ENCODE results near the gene ARHGEF11.

Gene ARHGEF11

DNA sequence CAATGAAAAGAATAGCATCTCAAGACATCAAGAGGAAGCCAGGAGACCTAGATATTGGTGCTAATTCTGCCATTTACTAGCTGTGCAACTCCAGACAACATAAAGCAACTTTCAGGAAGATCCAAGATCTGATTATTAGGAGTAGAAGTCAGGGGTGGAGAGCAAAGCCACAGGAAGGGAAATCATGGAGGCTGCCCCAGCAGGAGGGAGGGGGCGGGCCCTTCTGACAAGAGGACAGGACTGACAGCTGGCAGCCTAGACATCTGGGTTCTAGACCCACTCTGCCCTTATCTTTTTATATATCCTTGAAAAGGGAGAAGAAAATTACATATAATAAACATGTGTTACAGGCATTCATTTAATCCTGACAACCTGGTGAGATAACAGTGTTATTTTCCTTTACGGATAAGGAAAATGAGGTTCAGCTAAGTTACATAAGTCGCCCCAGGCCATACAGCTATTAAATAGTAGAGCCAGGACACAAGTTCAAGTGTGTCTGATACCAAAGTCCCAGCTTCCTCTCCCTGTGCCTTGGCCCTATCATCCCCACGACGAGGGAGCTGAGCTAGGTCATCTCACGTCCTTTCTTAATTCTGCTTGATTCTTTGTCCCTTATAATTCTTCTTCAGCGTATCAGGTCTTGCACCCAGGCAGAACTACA, 46.6 kb downstream of the ARHGEF11 start:
- WGBS, 2 donors (ENCODE audit: extremely low coverage in 2 of 2, insufficient read length in 2 of 2, insufficient replicate concordance in 1 of 2) = no CpG with 5 or more reads among the region's 7 CpGs

GRCh38 chr1:156998301-156998700, 47.2 kb downstream of the ARHGEF11 start:
- H4K91ac ChIP-seq (ENCODE audit: low read depth, low read length, poor library complexity) = no peak overlapping the region
- no peaks in the 10 kb centered on the region for H3K27me3 ChIP-seq (ENCODE audit: control insufficient read depth in 3 of 3, insufficient read depth in 3 of 3, low read depth in 1 of 3, low read length in 3 of 3)
- no peak overlapping the region for H2AFZ ChIP-seq (ENCODE audit: low read length)
- no CpG with 5 or more reads among the region's 3 CpGs for WGBS, 2 donors (ENCODE audit: extremely low coverage in 2 of 2, insufficient read length in 2 of 2, insufficient replicate concordance in 1 of 2)
- H3K79me1 ChIP-seq (ENCODE audit: low read depth, low read length) = peaks cover 14% of the 10 kb centered on the region
- no peak overlapping the region for H3K4ac ChIP-seq (ENCODE audit: low read length)
- no peak overlapping the region for H3K14ac ChIP-seq (ENCODE audit: low read length)
- H3K36me3 ChIP-seq (replicated peaks in 1 of 2; ENCODE audit: control insufficient read depth in 2 of 2, insufficient read depth in 2 of 2, low read length in 2 of 2) = peaks cover 0 to 2% of the 10 kb centered on the region in 2 donors
- no peak overlapping the region for H3K27ac ChIP-seq (replicated peaks; ENCODE audit: low read length)
- H2BK120ac ChIP-seq (ENCODE audit: low read depth, low read length) = no peak overlapping the region
- H4K8ac ChIP-seq (ENCODE audit: low read depth, low read length) = no peak overlapping the region
- H2AK5ac ChIP-seq (ENCODE audit: low read depth, low read length) = no peak overlapping the region
- no peak overlapping the region for H3K23ac ChIP-seq (ENCODE audit: low read depth, low read length, poor library complexity)
- H3K4me3 ChIP-seq (ENCODE audit: low read length in 2 of 2) = no peak overlapping the region
- no peak overlapping the region for H3K4me2 ChIP-seq (ENCODE audit: insufficient read depth, low read length, poor library complexity, severe bottlenecking)
- H3K4me1 ChIP-seq (ENCODE audit: control insufficient read depth in 2 of 2, insufficient read depth in 1 of 2, low read depth in 1 of 2, low read length in 2 of 2) = peaks cover 0 to 2% of the 10 kb centered on the region in 2 donors
- no peak overlapping the region for H3K18ac ChIP-seq (ENCODE audit: low read length)
- H2BK5ac ChIP-seq (ENCODE audit: low read length) = no peak overlapping the region
- H3K9ac ChIP-seq (ENCODE audit: low read depth, low read length, poor library complexity) = no peak overlapping the region
- H2BK12ac ChIP-seq (ENCODE audit: low read length) = no peak overlapping the region
- no peaks in the 10 kb centered on the region for H3K9me3 ChIP-seq (replicated peaks in 1 of 2; ENCODE audit: control insufficient read depth in 2 of 2, insufficient read depth in 1 of 2, low read depth in 1 of 2, low read length in 2 of 2)
- no peak for DNase-seq (ENCODE audit: low spot score)
- no peak overlapping the region for H2BK15ac ChIP-seq (ENCODE audit: low read length)

More for the DNA sequence above, 46.6 kb downstream of the ARHGEF11 start:
- Histone ChIP-seq H3K27me3 (ENCODE audit: control insufficient read depth in 3 of 3, insufficient read depth in 3 of 3, low read depth in 1 of 3, low read length in 3 of 3) (no peaks in the 10 kb centered on the region), H3K4ac (ENCODE audit: low read length) (no peak overlapping the region), H4K8ac (ENCODE audit: low read depth, low read length) (no peak overlapping the region), H2BK120ac (ENCODE audit: low read depth, low read length) (no peak overlapping the region), H3K79me1 (ENCODE audit: low read depth, low read length) (peaks cover 12% of the 10 kb centered on the region), H3K14ac (ENCODE audit: low read length) (no peak overlapping the region), H3K27ac (replicated peaks; ENCODE audit: low read length) (no peak overlapping the region), H3K23ac (ENCODE audit: low read depth, low read length, poor library complexity) (no peak overlapping the region), H3K9me3 (replicated peaks in 1 of 2; ENCODE audit: control insufficient read depth in 2 of 2, insufficient read depth in 1 of 2, low read depth in 1 of 2, low read length in 2 of 2) (no peaks in the 10 kb centered on the region), H3K9ac (ENCODE audit: low read depth, low read length, poor library complexity) (no peak overlapping the region), H3K4me1 (ENCODE audit: control insufficient read depth in 2 of 2, insufficient read depth in 1 of 2, low read depth in 1 of 2, low read length in 2 of 2) (peaks cover 2 to 3% of the 10 kb centered on the region in 2 donors), H3K4me3 (ENCODE audit: low read length in 2 of 2) (no peak overlapping the region), H4K91ac (ENCODE audit: low read depth, low read length, poor library complexity) (no peak overlapping the region), H3K18ac (ENCODE audit: low read length) (no peak overlapping the region), H2BK12ac (ENCODE audit: low read length) (no peak overlapping the region), H2BK15ac (ENCODE audit: low read length) (no peak overlapping the region), H2AK5ac (ENCODE audit: low read depth, low read length) (no peak overlapping the region), H3K36me3 (replicated peaks in 1 of 2; ENCODE audit: control insufficient read depth in 2 of 2, insufficient read depth in 2 of 2, low read length in 2 of 2) (no peaks in the 10 kb centered on the region), H2BK5ac (ENCODE audit: low read length) (no peak overlapping the region), H2AFZ (ENCODE audit: low read length) (no peak overlapping the region), H3K4me2 (ENCODE audit: insufficient read depth, low read length, poor library complexity, severe bottlenecking) (no peak overlapping the region)
- no peak for DNase-seq (ENCODE audit: low spot score)

DNA sequence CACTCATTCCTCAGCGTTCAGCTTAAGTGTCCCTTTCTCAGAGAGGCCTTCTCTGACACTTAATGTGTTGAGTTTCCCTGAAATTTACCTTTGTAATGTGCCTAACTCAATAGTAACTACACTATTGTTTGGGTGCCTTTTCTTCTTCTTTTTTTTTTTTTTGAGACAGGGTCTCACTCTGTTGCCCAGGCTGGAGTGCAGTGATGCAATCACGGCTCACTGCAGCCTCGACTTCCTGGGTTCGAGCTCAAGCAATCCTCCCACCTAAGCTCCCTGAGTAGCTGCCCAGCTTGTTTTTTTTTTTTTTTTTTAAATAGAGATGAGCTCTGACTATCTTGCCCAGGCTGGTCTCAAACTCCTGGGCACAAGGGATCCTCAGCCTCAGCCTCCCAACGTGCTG, 50.1 kb downstream of the ARHGEF11 start:
- Histone ChIP-seq H3K9me3 (replicated peaks in 1 of 2; ENCODE audit: control insufficient read depth in 2 of 2, insufficient read depth in 1 of 2, low read depth in 1 of 2, low read length in 2 of 2) (no peaks in the 10 kb centered on the region), H3K79me1 (ENCODE audit: low read depth, low read length) (peaks cover 7% of the 10 kb centered on the region), H3K36me3 (replicated peaks in 1 of 2; ENCODE audit: control insufficient read depth in 2 of 2, insufficient read depth in 2 of 2, low read length in 2 of 2) (peaks cover 2 to 12% of the 10 kb centered on the region in 2 donors), H3K4me2 (ENCODE audit: insufficient read depth, low read length, poor library complexity, severe bottlenecking) (no peak overlapping the region), H3K4me1 (ENCODE audit: control insufficient read depth in 2 of 2, insufficient read depth in 1 of 2, low read depth in 1 of 2, low read length in 2 of 2) (peaks cover 3 to 4% of the 10 kb centered on the region in 2 donors), H2BK12ac (ENCODE audit: low read length) (no peak overlapping the region), H3K27ac (replicated peaks; ENCODE audit: low read length) (no peak overlapping the region), H3K9ac (ENCODE audit: low read depth, low read length, poor library complexity) (no peak overlapping the region), H2AFZ (ENCODE audit: low read length) (no peak overlapping the region), H2BK15ac (ENCODE audit: low read length) (no peak overlapping the region), H2BK120ac (ENCODE audit: low read depth, low read length) (no peak overlapping the region), H4K91ac (ENCODE audit: low read depth, low read length, poor library complexity) (no peak overlapping the region), H3K4me3 (ENCODE audit: low read length in 2 of 2) (no peak overlapping the region), H2AK5ac (ENCODE audit: low read depth, low read length) (no peak overlapping the region), H3K18ac (ENCODE audit: low read length) (no peak overlapping the region), H3K23ac (ENCODE audit: low read depth, low read length, poor library complexity) (no peak overlapping the region), H3K14ac (ENCODE audit: low read length) (no peak overlapping the region), H3K27me3 (ENCODE audit: control insufficient read depth in 3 of 3, insufficient read depth in 3 of 3, low read depth in 1 of 3, low read length in 3 of 3) (no peaks in the 10 kb centered on the region), H3K4ac (ENCODE audit: low read length) (no peak overlapping the region), H4K8ac (ENCODE audit: low read depth, low read length) (no peak overlapping the region), H2BK5ac (ENCODE audit: low read length) (no peak overlapping the region)
- DNase-seq (ENCODE audit: low spot score) = no peak
- no CpG with 5 or more reads among the region's 5 CpGs for WGBS, 2 donors (ENCODE audit: extremely low coverage in 2 of 2, insufficient read length in 2 of 2, insufficient replicate concordance in 1 of 2)

DNA sequence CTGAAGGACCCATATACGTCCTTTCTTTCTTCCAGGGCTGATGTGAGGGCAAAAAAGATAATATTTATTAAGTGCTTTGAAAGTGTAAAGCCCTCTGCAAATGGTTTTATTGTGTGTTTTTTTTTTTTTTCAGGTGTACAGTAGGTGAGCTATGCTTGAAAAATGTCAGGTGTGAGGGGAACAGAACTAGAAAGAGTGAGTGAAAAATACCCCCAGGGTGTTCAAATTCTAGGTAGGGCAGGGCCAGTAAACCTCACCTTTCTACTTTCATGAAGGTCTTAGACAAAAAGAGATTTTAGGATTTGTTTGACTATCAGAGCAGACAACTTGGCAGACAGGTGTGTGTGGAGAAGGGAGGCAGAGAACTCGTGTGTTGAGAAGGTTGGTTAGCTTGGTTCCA, 51.3 kb downstream of the ARHGEF11 start:
- Histone ChIP-seq H4K91ac (ENCODE audit: low read depth, low read length, poor library complexity) (no peak overlapping the region), H3K4me2 (ENCODE audit: insufficient read depth, low read length, poor library complexity, severe bottlenecking) (no peak overlapping the region), H3K27ac (replicated peaks; ENCODE audit: low read length) (no peak overlapping the region), H3K36me3 (replicated peaks in 1 of 2; ENCODE audit: control insufficient read depth in 2 of 2, insufficient read depth in 2 of 2, low read length in 2 of 2) (peaks cover 2 to 12% of the 10 kb centered on the region in 2 donors), H3K9me3 (replicated peaks in 1 of 2; ENCODE audit: control insufficient read depth in 2 of 2, insufficient read depth in 1 of 2, low read depth in 1 of 2, low read length in 2 of 2) (no peaks in the 10 kb centered on the region), H2AFZ (ENCODE audit: low read length) (no peak overlapping the region), H3K9ac (ENCODE audit: low read depth, low read length, poor library complexity) (no peak overlapping the region), H3K79me1 (ENCODE audit: low read depth, low read length) (peaks cover 7% of the 10 kb centered on the region), H3K4me3 (ENCODE audit: low read length in 2 of 2) (no peak overlapping the region), H3K23ac (ENCODE audit: low read depth, low read length, poor library complexity) (no peak overlapping the region), H2BK120ac (ENCODE audit: low read depth, low read length) (no peak overlapping the region), H4K8ac (ENCODE audit: low read depth, low read length) (no peak overlapping the region), H3K18ac (ENCODE audit: low read length) (no peak overlapping the region), H3K4ac (ENCODE audit: low read length) (no peak overlapping the region), H2AK5ac (ENCODE audit: low read depth, low read length) (no peak overlapping the region), H3K27me3 (ENCODE audit: control insufficient read depth in 3 of 3, insufficient read depth in 3 of 3, low read depth in 1 of 3, low read length in 3 of 3) (no peaks in the 10 kb centered on the region), H3K4me1 (ENCODE audit: control insufficient read depth in 2 of 2, insufficient read depth in 1 of 2, low read depth in 1 of 2, low read length in 2 of 2) (peaks cover 3 to 4% of the 10 kb centered on the region in 2 donors), H2BK12ac (ENCODE audit: low read length) (no peak overlapping the region), H2BK15ac (ENCODE audit: low read length) (no peak overlapping the region), H3K14ac (ENCODE audit: low read length) (no peak overlapping the region), H2BK5ac (ENCODE audit: low read length) (no peak overlapping the region)
- no peak for DNase-seq (ENCODE audit: low spot score)
- WGBS, 2 donors (ENCODE audit: extremely low coverage in 2 of 2, insufficient read length in 2 of 2, insufficient replicate concordance in 1 of 2) = no CpG with 5 or more reads among the region's 2 CpGs

Data from neuronal stem cell (in vitro differentiated cells).